NCI-H69 (cell line): ENCODE results near the gene VAC14.

Experiments used
- DNase-seq: peaks from one replicate; lab custom pipeline; 2025; lab: John Stamatoyannopoulos, UW

VAC14 gene

GRCh38 chr16:70661918-70662641, 138.9 kb downstream of the VAC14 start:
- no peak for DNase-seq

- no peak for DNase-seq
These were observed 139.4 kb downstream of the VAC14 start for GRCh38 chr16:70661534-70661917.

GRCh38 chr16:70660672-70661350, 140.1 kb downstream of the VAC14 start:
- no peak for DNase-seq

- DNase-seq: no peak
These were observed 140.8 kb downstream of the VAC14 start for GRCh38 chr16:70659953-70660671.

GRCh38 chr16:70659546-70659945, 141.4 kb downstream of the VAC14 start:
- no peak for DNase-seq

- DNase-seq: no peak
These were observed 142.0 kb downstream of the VAC14 start for GRCh38 chr16:70658921-70659320.

- DNase-seq: no peak
These were observed 143.0 kb downstream of the VAC14 start for GRCh38 chr16:70657956-70658355.

- no peak for DNase-seq
These were observed 144.2 kb downstream of the VAC14 start for GRCh38 chr16:70656712-70657263.

- DNase-seq: no peak
These were observed 144.8 kb downstream of the VAC14 start for GRCh38 chr16:70656065-70656711.

GRCh38 chr16:70653809-70654771, 146.9 kb downstream of the VAC14 start:
- peak; percentile 64 for DNase-seq

GRCh38 chr16:70653406-70653805, 147.6 kb downstream of the VAC14 start:
- DNase-seq: no peak

GRCh38 chr16:70652322-70652721, 148.6 kb downstream of the VAC14 start:
- no peak for DNase-seq

- no peak for DNase-seq
These were observed 149.4 kb downstream of the VAC14 start for GRCh38 chr16:70651524-70651923.

- no peak for DNase-seq
These were observed 150.7 kb downstream of the VAC14 start for GRCh38 chr16:70650216-70650615.

GRCh38 chr16:70649300-70649699, 151.7 kb downstream of the VAC14 start:
- no peak for DNase-seq

GRCh38 chr16:70648606-70649005, 152.4 kb downstream of the VAC14 start:
- no peak for DNase-seq

- no peak for DNase-seq
These were observed 153.3 kb downstream of the VAC14 start for GRCh38 chr16:70647441-70648359.

- peak; percentile 67 for DNase-seq
These were observed 154.4 kb downstream of the VAC14 start, which contains the start of gene IL34 for GRCh38 chr16:70646260-70647241. IL34 (plus strand) TSS chr16:70646559; CDS start chr16:70646948, 389 bp downstream.
